ENCODE measurements around the gene MTOR. TPM values are rescaled to one million over a fixed set of nuclear protein-coding genes. Genes with fewer than 3 reads are reported as not detected.

MTOR gene
- total and polyA plus RNA-seq, 8 donors: 6.3 to 42.4 (median 28.6) TPM

GRCh38 chr1:11207898-11208611, 54.3 kb downstream of the MTOR start:
- 75 to 84% (median 79%) methylated on average over 6 of the region's 6 CpGs for WGBS, 5 donors
- H3K4me1 ChIP-seq: no peaks in the 10 kb centered on the region
- H3K36me3 ChIP-seq: peaks cover 53 to 100% (median 100%) of the 10 kb centered on the region in 4 donors
- H3K9me3 ChIP-seq: no peaks in the 10 kb centered on the region
- intact Hi-C loops (cut with DNase I; ENCODE audit: low total_unique reads): no loop called here
- H3K27me3 ChIP-seq: no peaks in the 10 kb centered on the region
- H3K27ac ChIP-seq: no peak overlapping the region
- DNase-seq: no peak
- TF ChIP-seq POLR2A (IDR thresholded peaks at IDR 0.05) (no peak), POLR2AphosphoS5 (IDR thresholded peaks at IDR 0.05) (no peak), EP300 (IDR thresholded peaks at IDR 0.05) (no peak)
- TF ChIP-seq, protein P1, sequence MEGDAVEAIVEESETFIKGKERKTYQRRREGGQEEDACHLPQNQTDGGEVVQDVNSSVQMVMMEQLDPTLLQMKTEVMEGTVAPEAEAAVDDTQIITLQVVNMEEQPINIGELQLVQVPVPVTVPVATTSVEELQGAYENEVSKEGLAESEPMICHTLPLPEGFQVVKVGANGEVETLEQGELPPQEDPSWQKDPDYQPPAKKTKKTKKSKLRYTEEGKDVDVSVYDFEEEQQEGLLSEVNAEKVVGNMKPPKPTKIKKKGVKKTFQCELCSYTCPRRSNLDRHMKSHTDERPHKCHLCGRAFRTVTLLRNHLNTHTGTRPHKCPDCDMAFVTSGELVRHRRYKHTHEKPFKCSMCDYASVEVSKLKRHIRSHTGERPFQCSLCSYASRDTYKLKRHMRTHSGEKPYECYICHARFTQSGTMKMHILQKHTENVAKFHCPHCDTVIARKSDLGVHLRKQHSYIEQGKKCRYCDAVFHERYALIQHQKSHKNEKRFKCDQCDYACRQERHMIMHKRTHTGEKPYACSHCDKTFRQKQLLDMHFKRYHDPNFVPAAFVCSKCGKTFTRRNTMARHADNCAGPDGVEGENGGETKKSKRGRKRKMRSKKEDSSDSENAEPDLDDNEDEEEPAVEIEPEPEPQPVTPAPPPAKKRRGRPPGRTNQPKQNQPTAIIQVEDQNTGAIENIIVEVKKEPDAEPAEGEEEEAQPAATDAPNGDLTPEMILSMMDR (IDR thresholded peaks at IDR 0.05): no peak
- H3K4me3 ChIP-seq: no peak overlapping the region

DNA sequence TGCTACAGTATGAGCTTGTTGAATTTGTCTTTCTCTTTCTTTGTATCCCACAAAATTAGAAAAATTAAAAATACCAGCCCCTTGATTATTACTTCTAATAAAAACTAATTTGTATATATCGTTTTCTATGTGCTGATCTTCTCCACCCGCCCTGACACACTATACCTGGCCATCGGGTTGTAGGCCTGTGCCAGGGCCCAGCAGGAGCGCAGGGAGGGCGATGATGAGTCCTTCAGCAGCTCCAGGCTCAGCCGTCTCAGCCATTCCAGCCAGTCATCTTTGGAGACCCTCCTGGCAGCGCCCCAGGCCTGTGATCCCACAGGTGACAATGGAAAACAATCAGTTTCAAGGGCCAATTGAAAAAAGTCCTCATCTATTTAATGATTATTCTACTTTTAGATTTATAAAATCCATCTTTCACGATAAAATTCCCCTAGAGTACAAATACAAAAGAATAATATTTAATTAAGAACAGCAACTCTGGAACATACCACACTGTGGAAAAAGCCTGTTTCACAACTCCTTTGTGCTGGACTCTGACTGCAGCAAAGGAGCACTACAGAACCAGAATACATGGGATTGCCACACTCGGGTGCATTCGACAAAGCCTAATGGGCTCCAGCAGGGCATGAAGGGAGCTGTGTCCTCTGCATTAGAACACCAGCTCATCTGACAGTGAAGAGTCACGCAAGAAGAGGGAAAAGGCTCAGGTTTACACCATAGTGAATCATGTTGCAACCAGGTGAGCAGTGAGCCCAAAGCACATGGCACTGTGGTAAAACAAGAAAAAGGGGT, 57.8 kb downstream of the MTOR start:
- TF ChIP-seq, protein P1 (IDR thresholded peaks at IDR 0.05): no peak
- no peaks in the 10 kb centered on the region for H3K4me1 ChIP-seq
- no peak overlapping the region for H3K4me3 ChIP-seq
- H3K9me3 ChIP-seq: no peaks in the 10 kb centered on the region
- WGBS, 5 donors: 91 to 96% (median 94%) methylated on average over 11 of the region's 11 CpGs
- no peaks in the 10 kb centered on the region for H3K27me3 ChIP-seq
- intact Hi-C loops (cut with DNase I; ENCODE audit: low total_unique reads): no loop called here
- H3K27ac ChIP-seq: no peak overlapping the region
- H3K36me3 ChIP-seq: peaks cover 34 to 100% (median 100%) of the 10 kb centered on the region in 4 donors
- no peak for DNase-seq

DNA sequence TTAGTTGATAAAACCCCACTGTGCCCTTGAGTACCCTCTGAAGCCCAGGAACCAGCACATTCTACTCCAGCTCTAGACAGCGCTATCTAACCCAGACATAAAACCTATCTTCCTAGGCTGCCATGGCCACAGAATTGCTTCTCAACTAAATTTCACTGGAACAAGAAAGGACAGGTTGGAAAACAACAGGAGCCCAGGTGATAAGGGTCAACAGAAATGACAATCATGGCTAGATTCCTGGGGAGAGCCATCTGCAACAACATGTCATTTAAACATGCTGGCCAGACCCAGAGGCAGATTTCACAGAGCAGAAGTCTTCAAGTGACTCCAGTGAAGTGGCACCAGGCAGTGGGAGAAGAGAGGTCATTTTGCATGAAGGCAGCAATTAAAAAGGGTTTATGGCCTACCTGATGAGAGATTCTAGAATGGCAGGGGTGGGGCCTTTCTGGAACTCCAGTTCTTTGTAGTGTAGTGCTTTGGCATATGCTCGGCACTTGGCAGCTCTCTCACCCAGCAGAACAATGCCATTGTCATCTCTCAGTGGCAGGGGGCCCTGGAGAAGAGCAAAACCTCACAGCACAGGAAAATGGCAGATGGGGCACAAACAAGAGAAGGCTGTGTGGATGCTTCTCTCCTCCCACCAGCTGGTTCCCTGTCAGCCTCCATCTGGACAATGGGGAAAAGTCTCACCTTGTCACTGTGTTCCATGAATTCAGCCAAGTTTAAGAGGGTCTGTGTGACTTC, 63.3 kb downstream of the MTOR start:
- Histone ChIP-seq H3K36me3 (peaks cover 36 to 100% (median 100%) of the 10 kb centered on the region in 4 donors), H3K4me1 (no peaks in the 10 kb centered on the region), H3K27ac (no peak overlapping the region), H3K27me3 (no peaks in the 10 kb centered on the region), H3K9me3 (no peaks in the 10 kb centered on the region), H3K4me3 (no peak overlapping the region)
- intact Hi-C loops (cut with DNase I; ENCODE audit: low total_unique reads): no loop called here
- 83 to 93% (median 87%) methylated on average over 2 of the region's 2 CpGs for WGBS, 5 donors
- no peak for DNase-seq
- TF ChIP-seq EP300 (IDR thresholded peaks at IDR 0.05) (no peak), POLR2AphosphoS5 (IDR thresholded peaks at IDR 0.05) (no peak), POLR2A (IDR thresholded peaks at IDR 0.05) (no peak)
- TF ChIP-seq, protein P1 (IDR thresholded peaks at IDR 0.05): no peak

DNA sequence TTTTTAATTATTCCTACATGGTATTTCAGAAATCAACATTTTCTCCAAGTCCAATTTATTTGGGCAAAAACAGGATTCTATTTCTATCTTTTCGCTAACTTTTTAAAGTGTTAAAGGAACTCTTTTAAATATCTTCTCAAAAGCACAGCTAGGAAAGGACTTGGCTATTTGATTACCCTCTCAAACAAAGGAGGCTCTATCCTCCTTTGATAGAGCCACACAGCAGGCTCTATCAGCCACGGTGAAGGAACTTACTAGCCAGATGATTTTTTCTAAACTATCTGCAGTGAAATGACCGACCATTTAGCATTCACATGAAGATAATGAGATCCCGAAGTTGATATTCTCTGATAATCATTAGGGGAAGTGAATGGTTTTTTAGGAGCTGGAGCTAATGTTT, 64.1 kb downstream of the MTOR start:
- no peaks in the 10 kb centered on the region for H3K4me1 ChIP-seq
- intact Hi-C loops (cut with DNase I; ENCODE audit: low total_unique reads): no loop called here
- H3K9me3 ChIP-seq: no peaks in the 10 kb centered on the region
- H3K4me3 ChIP-seq: no peak overlapping the region
- H3K36me3 ChIP-seq: peaks cover 29 to 100% (median 100%) of the 10 kb centered on the region in 4 donors
- no peak for DNase-seq
- TF ChIP-seq POLR2AphosphoS5 (IDR thresholded peaks at IDR 0.05) (no peak), POLR2A (IDR thresholded peaks at IDR 0.05) (no peak), EP300 (IDR thresholded peaks at IDR 0.05) (no peak)
- TF ChIP-seq, protein P1 (IDR thresholded peaks at IDR 0.05): no peak
- H3K27me3 ChIP-seq: no peaks in the 10 kb centered on the region
- H3K27ac ChIP-seq: no peak overlapping the region
- WGBS, 5 donors: 61 to 72% (median 63%) methylated on average over 4 of the region's 4 CpGs

All from stomach (tissue), 9 donors.